ENCODE data around the gene CSTB. TPM values are rescaled to one million over a fixed set of nuclear protein-coding genes. Genes with fewer than 3 reads are reported as not detected.

CSTB gene
- total and polyA plus RNA-seq, 2 donors (not counting 3 experiments of a cell fraction or from before 2014, with no cell fraction given), result 65.8 to 83.7 TPM

DNA sequence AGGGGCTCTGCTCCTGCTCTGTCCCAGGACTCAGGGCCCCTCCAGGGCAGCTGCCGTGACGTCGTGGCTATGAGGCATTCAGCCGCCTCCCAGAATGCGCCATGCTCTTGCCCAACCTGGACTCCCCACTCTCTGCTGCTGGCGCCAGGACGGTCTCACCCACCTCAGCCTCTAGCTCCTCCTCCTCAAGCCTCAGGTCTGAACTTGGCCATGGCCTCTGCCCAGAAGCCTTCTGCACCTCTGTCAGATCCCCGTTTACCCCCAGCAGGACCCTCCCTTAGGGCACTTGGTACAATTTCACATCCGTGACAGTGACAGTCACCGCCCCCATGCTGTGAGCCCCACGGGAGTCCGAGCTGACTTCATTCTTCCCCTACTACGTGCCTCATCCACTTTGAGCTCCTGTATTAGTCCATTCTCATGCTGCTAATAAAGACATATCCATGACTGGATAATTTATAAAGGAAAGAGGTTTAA, 4.9 kb downstream of the CSTB start:
- dilution Hi-C loops (cut with MboI; ENCODE audit: extremely low pct_ligation_motif_present, low sequenced_read_pairs) (no loop called here), intact Hi-C loops (cut with micrococcal nuclease) (loop anchor here (10.0 kb wide), 1 partner anchor 106 kb away; no protein-coding TSS in a partner anchor)
- DNase-seq (ENCODE audit: low read depth, low spot score) (no peak), FAIRE-seq (no peak)
- Histone ChIP-seq H3K27me3 (ENCODE audit: control insufficient read depth in 2 of 2, insufficient read depth in 2 of 2, low read length in 2 of 2) (no peaks in the 10 kb centered on the region), H3K27ac (ENCODE audit: insufficient read depth, low read depth, low read length) (no peak overlapping the region), H3K4me3 (replicated peaks in 1 of 3; ENCODE audit: insufficient read depth in 1 of 3, low read depth in 1 of 3, low read length in 3 of 3) (no peak overlapping the region), H4K20me1 (replicated peaks; ENCODE audit: control insufficient read depth, extremely low read depth, insufficient read depth, low read length) (no peaks in the 10 kb centered on the region), H3K4me2 (ENCODE audit: insufficient read depth, low read length) (no peak overlapping the region), H3K36me3 (ENCODE audit: control insufficient read depth in 2 of 2, extremely low read depth in 1 of 2, insufficient read depth in 2 of 2, low read length in 2 of 2) (peaks cover 3 to 10% of the 10 kb centered on the region in 2 experiments), H3K9ac (replicated peaks; ENCODE audit: extremely low read depth, insufficient read depth, low read length) (no peak overlapping the region), H3K79me2 (ENCODE audit: control insufficient read depth, insufficient read depth, low read length) (peaks cover 18% of the 10 kb centered on the region), H3K4me1 (ENCODE audit: control insufficient read depth, extremely low read depth, insufficient read depth, low read length) (peaks cover 17% of the 10 kb centered on the region), H3K9me3 (replicated peaks; ENCODE audit: control insufficient read depth, insufficient read depth, low read length) (no peaks in the 10 kb centered on the region), H3K9me1 (replicated peaks; ENCODE audit: control insufficient read depth, extremely low read depth, insufficient read depth, low read length) (no peaks in the 10 kb centered on the region), H2AFZ (ENCODE audit: low read depth, low read length) (no peak overlapping the region)
- TF ChIP-seq POLR2AphosphoS5 (IDR thresholded peaks at IDR 0.05; ENCODE audit: insufficient read depth, low read depth, low read length) (no peak), JUN (IDR thresholded peaks at IDR 0.05; ENCODE audit: borderline replicate concordance, insufficient read depth, insufficient read length, low read depth) (no peak), MYC (IDR thresholded peaks at IDR 0.05; ENCODE audit: low read depth, low read length) (no peak), GATA2 (IDR thresholded peaks at IDR 0.05; ENCODE audit: insufficient read depth, insufficient read length, low read depth, low read length) (no peak), FOS (IDR thresholded peaks at IDR 0.05; ENCODE audit: borderline replicate concordance, insufficient read depth, low read length) (no peak), POLR2A (IDR thresholded peaks at IDR 0.05; ENCODE audit: low read depth, low read length) (no peak), EZH2 (IDR thresholded peaks at IDR 0.05; ENCODE audit: borderline replicate concordance, low read depth, low read length, severe bottlenecking) (no peak)
- TF ChIP-seq, protein P1, sequence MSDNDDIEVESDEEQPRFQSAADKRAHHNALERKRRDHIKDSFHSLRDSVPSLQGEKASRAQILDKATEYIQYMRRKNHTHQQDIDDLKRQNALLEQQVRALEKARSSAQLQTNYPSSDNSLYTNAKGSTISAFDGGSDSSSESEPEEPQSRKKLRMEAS (IDR thresholded peaks at IDR 0.05; ENCODE audit: insufficient read depth, insufficient read length), result no peak
- TF ChIP-seq, protein P2, sequence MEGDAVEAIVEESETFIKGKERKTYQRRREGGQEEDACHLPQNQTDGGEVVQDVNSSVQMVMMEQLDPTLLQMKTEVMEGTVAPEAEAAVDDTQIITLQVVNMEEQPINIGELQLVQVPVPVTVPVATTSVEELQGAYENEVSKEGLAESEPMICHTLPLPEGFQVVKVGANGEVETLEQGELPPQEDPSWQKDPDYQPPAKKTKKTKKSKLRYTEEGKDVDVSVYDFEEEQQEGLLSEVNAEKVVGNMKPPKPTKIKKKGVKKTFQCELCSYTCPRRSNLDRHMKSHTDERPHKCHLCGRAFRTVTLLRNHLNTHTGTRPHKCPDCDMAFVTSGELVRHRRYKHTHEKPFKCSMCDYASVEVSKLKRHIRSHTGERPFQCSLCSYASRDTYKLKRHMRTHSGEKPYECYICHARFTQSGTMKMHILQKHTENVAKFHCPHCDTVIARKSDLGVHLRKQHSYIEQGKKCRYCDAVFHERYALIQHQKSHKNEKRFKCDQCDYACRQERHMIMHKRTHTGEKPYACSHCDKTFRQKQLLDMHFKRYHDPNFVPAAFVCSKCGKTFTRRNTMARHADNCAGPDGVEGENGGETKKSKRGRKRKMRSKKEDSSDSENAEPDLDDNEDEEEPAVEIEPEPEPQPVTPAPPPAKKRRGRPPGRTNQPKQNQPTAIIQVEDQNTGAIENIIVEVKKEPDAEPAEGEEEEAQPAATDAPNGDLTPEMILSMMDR (IDR thresholded peaks at IDR 0.05; ENCODE audit: extremely low read depth in 1 of 2, insufficient read depth in 1 of 2, low read depth in 1 of 2, low read length in 2 of 2), result no peak
- BruUV-seq (replicated peaks), result no TSS peak
- CTCF ChIA-PET, result interaction anchor here (1.3 kb wide), 1 partner anchor 45 kb away, joined by 3 read pairs; no protein-coding TSS in a partner anchor
- POLR2A ChIA-PET, result no interaction called here
